ENCODE data around the gene COL4A4.

Gene COL4A4

GRCh38 chr2:227160164-227160563 lies 3.8 kb downstream of the COL4A4 start:
- no peak for DNase-seq

GRCh38 chr2:227154986-227155774 lies 8.8 kb downstream of the COL4A4 start:
- no peak for DNase-seq

- DNase-seq: no peak
Observed at GRCh38 chr2:227153758-227154486, 10.1 kb downstream of the COL4A4 start.

GRCh38 chr2:227153307-227153706 lies 10.7 kb downstream of the COL4A4 start:
- no peak for DNase-seq

GRCh38 chr2:227152093-227152766 lies 11.8 kb downstream of the COL4A4 start:
- DNase-seq: no peak

GRCh38 chr2:227150222-227150936 lies 13.6 kb downstream of the COL4A4 start:
- no peak for DNase-seq

GRCh38 chr2:227148106-227148505 lies 15.9 kb downstream of the COL4A4 start:
- no peak for DNase-seq

GRCh38 chr2:227147023-227147422 lies 17.0 kb downstream of the COL4A4 start:
- DNase-seq: no peak

GRCh38 chr2:227146456-227146855 lies 17.5 kb downstream of the COL4A4 start:
- DNase-seq: no peak

- no peak for DNase-seq
Observed at GRCh38 chr2:227143895-227144294, 20.1 kb downstream of the COL4A4 start.

- DNase-seq: no peak
Observed at GRCh38 chr2:227141301-227141700, 22.7 kb downstream of the COL4A4 start.

GRCh38 chr2:227134591-227134990 lies 29.4 kb downstream of the COL4A4 start:
- no peak for DNase-seq

- no peak for DNase-seq
Observed at GRCh38 chr2:227132986-227133385, 31.0 kb downstream of the COL4A4 start.

GRCh38 chr2:227130636-227131035 lies 33.4 kb downstream of the COL4A4 start:
- DNase-seq: no peak

GRCh38 chr2:227127201-227127600 lies 36.8 kb downstream of the COL4A4 start:
- no peak for DNase-seq

GRCh38 chr2:227125506-227125905 lies 38.5 kb downstream of the COL4A4 start:
- DNase-seq: no peak

- no peak for DNase-seq
Observed at GRCh38 chr2:227124811-227125210, 39.2 kb downstream of the COL4A4 start.

- DNase-seq: no peak
Observed at GRCh38 chr2:227123697-227124096, 40.3 kb downstream of the COL4A4 start.

- no peak for DNase-seq
Observed at GRCh38 chr2:227118353-227118752, 45.7 kb downstream of the COL4A4 start.

GRCh38 chr2:227117852-227118251 lies 46.2 kb downstream of the COL4A4 start:
- DNase-seq: no peak

GRCh38 chr2:227117027-227117426 lies 47.0 kb downstream of the COL4A4 start:
- no peak for DNase-seq

GRCh38 chr2:227115761-227116160 lies 48.2 kb downstream of the COL4A4 start:
- DNase-seq: no peak

Data from effector CD8-positive, alpha-beta T cell (primary cell).